ENCODE results near the gene PAK1. TPM values are rescaled to one million over a fixed set of nuclear protein-coding genes. Genes with fewer than 3 reads are reported as not detected.

The PAK1 gene
- total RNA-seq, 2 donors from 2014 or later: 14.5 to 65.6 TPM

GRCh38 chr11:77353131-77353530 is 120.8 kb downstream of the PAK1 start:
- H3K27ac ChIP-seq: no peak overlapping the region
- no peak for DNase-seq
- TF ChIP-seq POLR2A (IDR thresholded peaks at IDR 0.05) (no peak), CTCF (IDR thresholded peaks at IDR 0.05) (no peak)
- peaks cover 0 to 3% of the 10 kb centered on the region in 2 donors for H3K36me3 ChIP-seq (replicated peaks in 1 of 2; ENCODE audit: insufficient read depth in 1 of 2, low read depth in 2 of 2)
- ATAC-seq: no peak
- 80 to 85% methylated on average over 3 of the region's 3 CpGs for WGBS, 2 donors
- H3K4me3 ChIP-seq: no peak overlapping the region
- no peaks in the 10 kb centered on the region for H3K27me3 ChIP-seq
- H3K4me1 ChIP-seq: no peaks in the 10 kb centered on the region
- intact Hi-C loops (cut with DNase I): no loop called here
- H3K9me3 ChIP-seq: no peaks in the 10 kb centered on the region

- no peak for DNase-seq
- no peak for TF ChIP-seq POLR2A (IDR thresholded peaks at IDR 0.05)
- no peak for TF ChIP-seq CTCF (IDR thresholded peaks at IDR 0.05)
- no peaks in the 10 kb centered on the region for H3K4me1 ChIP-seq
- intact Hi-C loops (cut with DNase I): no loop called here
- H3K9me3 ChIP-seq: no peaks in the 10 kb centered on the region
- H3K4me3 ChIP-seq: no peak overlapping the region
- H3K27ac ChIP-seq: no peak overlapping the region
- no peak for ATAC-seq
- no peaks in the 10 kb centered on the region for H3K27me3 ChIP-seq
- H3K36me3 ChIP-seq (replicated peaks in 1 of 2; ENCODE audit: insufficient read depth in 1 of 2, low read depth in 2 of 2): no peaks in the 10 kb centered on the region
Observed at GRCh38 chr11:77351281-77351886, 122.5 kb downstream of the PAK1 start.

- Histone ChIP-seq H3K27me3 (no peaks in the 10 kb centered on the region), H3K36me3 (replicated peaks in 1 of 2; ENCODE audit: insufficient read depth in 1 of 2, low read depth in 2 of 2) (peaks cover 0 to 2% of the 10 kb centered on the region in 2 donors), H3K4me1 (no peaks in the 10 kb centered on the region), H3K4me3 (no peak overlapping the region), H3K9me3 (no peaks in the 10 kb centered on the region), H3K27ac (no peak overlapping the region)
- DNase-seq: no peak
- intact Hi-C loops (cut with DNase I): no loop called here
- WGBS, 2 donors: 76 to 79% methylated on average over 2 of the region's 2 CpGs
- no peak for ATAC-seq
- TF ChIP-seq CTCF (IDR thresholded peaks at IDR 0.05) (no peak), POLR2A (IDR thresholded peaks at IDR 0.05) (no peak)
Observed at GRCh38 chr11:77347948-77348347, 125.9 kb downstream of the PAK1 start.

GRCh38 chr11:77346906-77347603 is 126.8 kb downstream of the PAK1 start:
- intact Hi-C loops (cut with DNase I): no loop called here
- no peak for TF ChIP-seq CTCF (IDR thresholded peaks at IDR 0.05)
- no peak for ATAC-seq
- Histone ChIP-seq H3K36me3 (replicated peaks in 1 of 2; ENCODE audit: insufficient read depth in 1 of 2, low read depth in 2 of 2) (peaks cover 0 to 2% of the 10 kb centered on the region in 2 donors), H3K4me3 (no peak overlapping the region), H3K4me1 (no peaks in the 10 kb centered on the region), H3K27me3 (no peaks in the 10 kb centered on the region), H3K9me3 (no peaks in the 10 kb centered on the region), H3K27ac (no peak overlapping the region)
- DNase-seq: no peak
- WGBS, 2 donors: 96 to 97% methylated on average over 2 of the region's 2 CpGs

GRCh38 chr11:77345621-77346020 is 128.3 kb downstream of the PAK1 start:
- 73 to 75% methylated on average over 3 of the region's 3 CpGs for WGBS, 2 donors
- H3K4me3 ChIP-seq: no peak overlapping the region
- ATAC-seq (no peak), DNase-seq (no peak)
- H3K4me1 ChIP-seq: no peaks in the 10 kb centered on the region
- no peak for TF ChIP-seq POLR2A (IDR thresholded peaks at IDR 0.05)
- TF ChIP-seq CTCF (IDR thresholded peaks at IDR 0.05): no peak
- intact Hi-C loops (cut with DNase I): no loop called here
- peaks cover 0 to 3% of the 10 kb centered on the region in 2 donors for H3K36me3 ChIP-seq (replicated peaks in 1 of 2; ENCODE audit: insufficient read depth in 1 of 2, low read depth in 2 of 2)
- H3K27ac ChIP-seq: no peak overlapping the region
- no peaks in the 10 kb centered on the region for H3K9me3 ChIP-seq
- no peaks in the 10 kb centered on the region for H3K27me3 ChIP-seq
